Fibroblast of peridontal ligament (primary cell): ENCODE results near the gene HDAC8.
"Not testable (repeated sequence)": the region's sequence is repeated elsewhere in the genome, so short reads cannot be mapped to it uniquely, and the experiment has no call there.

ENCODE experiments used
- DNase-seq: peaks from one replicate; pipeline ENCODE4 v3.0.0-alpha.2; 2010; ENCODE audit errors: extremely low read depth

The HDAC8 gene

GRCh38 chrX:72532366-72532765, 40.3 kb downstream of the HDAC8 start:
- no peak for DNase-seq

- DNase-seq: no peak
These were observed 45.8 kb downstream of the HDAC8 start for GRCh38 chrX:72526534-72527508.

GRCh38 chrX:72498782-72499181, 73.9 kb downstream of the HDAC8 start:
- DNase-seq: no peak

GRCh38 chrX:72495046-72495445, 77.6 kb downstream of the HDAC8 start:
- peak; percentile 84 for DNase-seq

GRCh38 chrX:72492499-72492898, 80.1 kb downstream of the HDAC8 start:
- no peak for DNase-seq

- DNase-seq: not testable (repeated sequence)
These were observed 82.4 kb downstream of the HDAC8 start for GRCh38 chrX:72490221-72490620.

- DNase-seq: no peak
These were observed 85.0 kb downstream of the HDAC8 start for GRCh38 chrX:72487661-72488060.

- no peak for DNase-seq
These were observed 93.0 kb downstream of the HDAC8 start for GRCh38 chrX:72479324-72480274.

GRCh38 chrX:72478853-72479252, 93.8 kb downstream of the HDAC8 start:
- DNase-seq: no peak

- DNase-seq: no peak
These were observed 94.3 kb downstream of the HDAC8 start for GRCh38 chrX:72478351-72478750.

GRCh38 chrX:72477781-72478181, 94.9 kb downstream of the HDAC8 start:
- DNase-seq: peak; percentile 50

GRCh38 chrX:72477376-72477775, 95.3 kb downstream of the HDAC8 start:
- DNase-seq: no peak

GRCh38 chrX:72475952-72476668, 96.5 kb downstream of the HDAC8 start:
- DNase-seq: no peak

- DNase-seq: no peak
These were observed 97.3 kb downstream of the HDAC8 start for GRCh38 chrX:72475338-72475737.

GRCh38 chrX:72470532-72471223, 102.0 kb downstream of the HDAC8 start:
- DNase-seq: no peak

- no peak for DNase-seq
These were observed 102.5 kb downstream of the HDAC8 start for GRCh38 chrX:72470117-72470516.

GRCh38 chrX:72468607-72469006, 104.0 kb downstream of the HDAC8 start:
- DNase-seq: no peak

GRCh38 chrX:72467135-72467534, 105.5 kb downstream of the HDAC8 start:
- no peak for DNase-seq

GRCh38 chrX:72466493-72466892, 106.2 kb downstream of the HDAC8 start:
- DNase-seq: peak; percentile 28

- DNase-seq: no peak
These were observed 106.8 kb downstream of the HDAC8 start for GRCh38 chrX:72465889-72466288.

GRCh38 chrX:72461766-72462165, 110.9 kb downstream of the HDAC8 start:
- DNase-seq: peak; percentile 20
